H9 (cell line): ENCODE results near the gene SLC30A1. TPM values are rescaled to one million over a fixed set of nuclear protein-coding genes. Genes with fewer than 3 reads are reported as not detected.

ENCODE experiments used
- DNase-seq: peaks from one replicate; pipeline ENCODE4 v3.0.0-alpha.2; 2017
- H2AFZ ChIP-seq: one replicate; pipeline ENCODE4 v1.6.1; 2013; ENCODE audit warnings: mild to moderate bottlenecking, low read length, control low read depth, moderate library complexity
- H2AK5ac ChIP-seq: 2 replicates; pipeline ENCODE4 v1.6.1; 2013; ENCODE audit warnings: low read length, control low read depth, mixed read lengths; ENCODE audit not compliant: insufficient read length
- H2BK120ac ChIP-seq: one replicate; pipeline ENCODE4 v1.6.1; 2013; ENCODE audit warnings: low read depth, mild to moderate bottlenecking, low read length, control low read depth, inconsistent platforms; ENCODE audit not compliant: poor library complexity, severe bottlenecking
- H2BK12ac ChIP-seq: 2 replicates; pipeline ENCODE4 v1.6.1; 2013; ENCODE audit warnings: low read length, control low read depth, mixed read lengths, low read depth; ENCODE audit not compliant: insufficient read length
- H2BK15ac ChIP-seq: 2 replicates; pipeline ENCODE4 v1.6.1; 2013; ENCODE audit warnings: low read depth, low read length, control low read depth
- H2BK20ac ChIP-seq: one replicate; pipeline ENCODE4 v1.6.1; 2013; ENCODE audit warnings: low read depth, mild to moderate bottlenecking, low read length, control low read depth, inconsistent platforms; ENCODE audit not compliant: poor library complexity, severe bottlenecking
- H2BK5ac ChIP-seq: 2 replicates; pipeline ENCODE4 v1.6.1; 2013; ENCODE audit warnings: low read length, control low read depth, mixed read lengths; ENCODE audit not compliant: insufficient read length
- H3K14ac ChIP-seq: 2 replicates; pipeline ENCODE4 v1.6.1; 2013; ENCODE audit warnings: low read length, control low read depth; ENCODE audit not compliant: insufficient read depth
- H3K18ac ChIP-seq: 2 replicates; pipeline ENCODE4 v1.6.1; 2013; ENCODE audit warnings: low read depth, mild to moderate bottlenecking, mixed read lengths, low read length, control low read depth; ENCODE audit not compliant: insufficient read length
- H3K23ac ChIP-seq: 2 replicates; pipeline ENCODE4 v1.6.1; 2013; ENCODE audit warnings: low read length, control low read depth, mixed read lengths, low read depth; ENCODE audit not compliant: insufficient read length
- H3K23me2 ChIP-seq: 2 replicates; pipeline ENCODE4 v1.6.1; 2013; ENCODE audit warnings: low read depth, mild to moderate bottlenecking, mixed read lengths, low read length, control low read depth; ENCODE audit not compliant: insufficient read length, poor library complexity, severe bottlenecking
- H3K27ac ChIP-seq: 2 replicates; pipeline ENCODE4 v1.5.1; 2013; ENCODE audit warnings: low read length, control low read depth, mixed read lengths, low read depth; ENCODE audit not compliant: insufficient read length
- H3K27me3 ChIP-seq: 2 replicates; pipeline ENCODE4 v1.6.1; 2013; ENCODE audit warnings: low read length, control low read depth, inconsistent platforms; ENCODE audit not compliant: insufficient read depth
- H3K4ac ChIP-seq: 2 replicates; pipeline ENCODE4 v1.6.1; 2013; ENCODE audit warnings: low read depth, mild to moderate bottlenecking, control low read depth, inconsistent platforms, low read length, moderate library complexity
- H3K4me1 ChIP-seq: 2 replicates; pipeline ENCODE4 v1.6.1; 2013; ENCODE audit warnings: low read length, control low read depth, inconsistent platforms; ENCODE audit not compliant: insufficient read depth
- H3K4me2 ChIP-seq: 2 replicates; pipeline ENCODE4 v1.6.1; 2013; ENCODE audit warnings: low read length, control low read depth, mixed read lengths; ENCODE audit not compliant: insufficient read length, insufficient read depth
- H3K56ac ChIP-seq: 2 replicates; pipeline ENCODE4 v1.6.1; 2013; ENCODE audit warnings: low read depth, mild to moderate bottlenecking, mixed read lengths, low read length, control low read depth; ENCODE audit not compliant: insufficient read length
- H3K79me1 ChIP-seq: 2 replicates; pipeline ENCODE4 v1.6.1; 2013; ENCODE audit warnings: low read depth, mild to moderate bottlenecking, moderate library complexity, low read length, control low read depth, inconsistent platforms; ENCODE audit not compliant: insufficient read depth, poor library complexity, severe bottlenecking
- H3K79me2 ChIP-seq: 2 replicates; pipeline ENCODE4 v1.6.1; 2013; ENCODE audit warnings: low read length, control low read depth, inconsistent platforms; ENCODE audit not compliant: insufficient read depth
- H3K9ac ChIP-seq: 2 replicates; pipeline ENCODE4 v1.6.1; 2013; ENCODE audit warnings: low read length, control low read depth, mixed read lengths; ENCODE audit not compliant: insufficient read length; ENCODE audit errors: extremely low read depth
- H3K9me3 ChIP-seq: one replicate; pipeline ENCODE4 v1.6.1; 2013; ENCODE audit warnings: low read depth, low read length, inconsistent platforms; ENCODE audit not compliant: control insufficient read depth
- H3T11ph ChIP-seq: one replicate; pipeline ENCODE4 v1.6.1; 2013; ENCODE audit warnings: mild to moderate bottlenecking, low read length, control low read depth, inconsistent platforms
- H4K20me1 ChIP-seq: one replicate; pipeline ENCODE4 v1.6.1; 2013; ENCODE audit not compliant: control insufficient read depth, insufficient read length, insufficient read depth
- H4K5ac ChIP-seq: 2 replicates; pipeline ENCODE4 v1.6.1; 2013; ENCODE audit warnings: low read depth, mild to moderate bottlenecking, mixed read lengths, low read length, control low read depth; ENCODE audit not compliant: insufficient read length
- H4K8ac ChIP-seq: replicated peaks from 2 replicates; pipeline ENCODE4 v1.6.1; 2013; ENCODE audit warnings: low read length, control low read depth, mixed read lengths, low read depth; ENCODE audit not compliant: insufficient read length
- H4K91ac ChIP-seq: 2 replicates; pipeline ENCODE4 v1.6.1; 2013; ENCODE audit warnings: low read depth, mild to moderate bottlenecking, moderate library complexity, mixed read lengths, low read length, control low read depth; ENCODE audit not compliant: insufficient read length
- H3K27ac Mint-ChIP-seq, 3 experiments: 2 replicates in 2 of 3; 3 replicates in 1 of 3; pipeline ENCODE4 v1.8.0; 2020 to 2021; ENCODE audit warnings: mixed read lengths in 3 of 3, mild to moderate bottlenecking in 1 of 3, moderate library complexity in 1 of 3
- H3K27me3 Mint-ChIP-seq: 2 replicates; pipeline ENCODE4 v1.8.0; 2021; ENCODE audit warnings: low read depth, mild to moderate bottlenecking, moderate library complexity, mixed read lengths
- H3K36me3 Mint-ChIP-seq, 3 experiments: 2 replicates in 2 of 3; 3 replicates in 1 of 3; pipeline ENCODE4 v1.8.0; 2020 to 2021; ENCODE audit warnings: low read depth in 3 of 3, mixed read lengths in 3 of 3; ENCODE audit not compliant: insufficient read depth in 1 of 3
- H3K4me1 Mint-ChIP-seq, 2 experiments: 2 replicates each; pipeline ENCODE4 v1.8.0; 2020; ENCODE audit warnings: mixed read lengths in 2 of 2
- H3K4me3 Mint-ChIP-seq, 2 experiments: 2 replicates in 1 of 2; 3 replicates in 1 of 2; pipeline ENCODE4 v1.8.0; 2020 to 2021; ENCODE audit warnings: mild to moderate bottlenecking in 2 of 2, mixed read lengths in 2 of 2, moderate library complexity in 1 of 2
- H3K9me3 Mint-ChIP-seq, 2 experiments: 2 replicates in 1 of 2; 3 replicates in 1 of 2; pipeline ENCODE4 v1.8.0; 2020; ENCODE audit warnings: mild to moderate bottlenecking in 2 of 2, mixed read lengths in 2 of 2, moderate library complexity in 1 of 2
- CTCF ChIP-seq: fragments of 200-600 bp; sonication (generic); conservative IDR thresholded peaks from 3 replicates; pipeline ENCODE4 v1.8.0; 2021; ENCODE audit warnings: antibody characterized with exemption, mild to moderate bottlenecking
- WGBS: extraction: QIAGEN DNeasy Blood & Tissue Kit; methylation state at CpG from one replicate; pipeline ENCODE4 v1.1.7; 2013; ENCODE audit warnings: missing lambda C conversion rate, low lambda C conversion rate, mixed read lengths; ENCODE audit not compliant: insufficient read length; ENCODE audit errors: extremely low coverage; 5-methylcytosine and 5-hydroxymethylcytosine counted together
- total RNA-seq: library from RNA; stranded (reverse); gene quantifications from 2 replicates; pipeline ENCODE4 v1.2.1, GENCODE V29; 2021

Gene SLC30A1
- total RNA-seq, 1 experiment from 2014 or later: 17.1 TPM

GRCh38 chr1:211581526-211581925 is 2.6 kb upstream of the SLC30A1 start:
- no peaks in the 10 kb centered on the region for H4K20me1 ChIP-seq
- H2BK15ac ChIP-seq: no peak overlapping the region
- Mint-ChIP-seq H3K36me3 (no peaks in the 10 kb centered on the region; a peak in 3 of 7 replicates), H3K27me3 (no peaks in the 10 kb centered on the region; the same call in none of the 2 replicates), H3K4me3 (peak overlapping the region in 1 of 2 experiments; percentile 60; a peak in 3 of 5 replicates), H3K4me1 (peaks cover 28% of the 10 kb centered on the region in 2 experiments), H3K27ac (peak overlapping the region in 2 of 3 experiments; percentile 37 to 88; a peak in 1 of 7 replicates), H3K9me3 (no peaks in the 10 kb centered on the region; a peak in 1 of 5 replicates)
- H3K9me3 ChIP-seq: no peaks in the 10 kb centered on the region
- H3K4ac ChIP-seq: no peak overlapping the region
- H2AFZ ChIP-seq: no peak overlapping the region
- peaks cover 10% of the 10 kb centered on the region; the same call in 1 of the 2 replicates for H3K79me2 ChIP-seq
- no peak overlapping the region for H3K56ac ChIP-seq
- H3K23me2 ChIP-seq: peaks cover 14% of the 10 kb centered on the region
- 0 out of 2 replicates have a peak, but pooled peaks cover 3% of the 10 kb centered on the region for H3K4me1 ChIP-seq
- H4K8ac ChIP-seq: no peak overlapping the region
- H2AK5ac ChIP-seq: no peak overlapping the region
- H2BK12ac ChIP-seq: no peak overlapping the region
- no peaks in the 10 kb centered on the region for H3K79me1 ChIP-seq
- H3K4me2 ChIP-seq: peak overlapping the region; percentile 44
- no peak overlapping the region for H2BK20ac ChIP-seq
- no peak overlapping the region for H3K14ac ChIP-seq
- DNase-seq: no peak
- TF ChIP-seq CTCF: no peak
- no peak overlapping the region for H3K9ac ChIP-seq
- no peak overlapping the region for H3T11ph ChIP-seq
- no peak overlapping the region for H4K91ac ChIP-seq
- H4K5ac ChIP-seq: no peak overlapping the region
- H3K27me3 ChIP-seq: no peaks in the 10 kb centered on the region
- no peak overlapping the region for H3K23ac ChIP-seq
- H2BK5ac ChIP-seq: no peak overlapping the region
- no peak overlapping the region for H3K18ac ChIP-seq
- H3K27ac ChIP-seq: no peak overlapping the region
- no CpG with 5 or more reads among the region's 3 CpGs for WGBS
- no peak overlapping the region for H2BK120ac ChIP-seq
